Activated CD4-positive, alpha-beta T cell treated with anti-CD3 and anti-CD28 coated beads, Interleukin-2, amount 50 U/mL, for 4 hours (primary cell): ENCODE measurements around the gene FBP1.
"Not testable (repeated sequence)": the region's sequence is repeated elsewhere in the genome, so short reads cannot be mapped to it uniquely, and the experiment has no call there.

Experiments used
- DNase-seq, 2 experiments: peaks; one replicate each; pipeline ENCODE4 v3.0.0-alpha.2; 2020

Gene FBP1

GRCh38 chr9:94568972-94569712, 70.2 kb downstream of the FBP1 start:
- no peak for DNase-seq

GRCh38 chr9:94568250-94568889, 70.9 kb downstream of the FBP1 start:
- DNase-seq: no peak

GRCh38 chr9:94567271-94567670, 72.0 kb downstream of the FBP1 start:
- DNase-seq: no peak

GRCh38 chr9:94566550-94566949, 72.8 kb downstream of the FBP1 start:
- no peak for DNase-seq

GRCh38 chr9:94564279-94564678, 75.0 kb downstream of the FBP1 start:
- not testable (repeated sequence) for DNase-seq

- no peak for DNase-seq
Observed at GRCh38 chr9:94563548-94563947, 75.8 kb downstream of the FBP1 start.

- DNase-seq: no peak
Observed at GRCh38 chr9:94560237-94560636, 79.1 kb downstream of the FBP1 start.

GRCh38 chr9:94557376-94557775, 81.9 kb downstream of the FBP1 start:
- DNase-seq: no peak

- DNase-seq: peak in 1 of 2 experiments; percentile 2
Observed at GRCh38 chr9:94554439-94555331, 84.6 kb downstream of the FBP1 start, which contains the start of gene PCAT7. TSS of gene PCAT7 (plus strand) at chr9:94555083.

- DNase-seq: no peak
Observed at GRCh38 chr9:94554078-94554438, 85.3 kb downstream of the FBP1 start.
